HepG2 (cell line): ENCODE data around the gene STOML1. TPM values are rescaled to one million over a fixed set of nuclear protein-coding genes. Genes with fewer than 3 reads are reported as not detected.
A peak's percentile ranks its signal among the peaks of the same experiment; 100 is the strongest.

Source experiments
- ATAC-seq: fragments of 200-7000 bp; cut with Tn5 transposase; 3 replicates; pipeline ENCODE4 v1.9.1; 2020; ENCODE audit warnings: mild to moderate bottlenecking, moderate library complexity
- BruUV-seq: library from RNA; stranded (reverse); fragments of 400-500 nt; replicated peaks from 2 replicates; lab custom pipeline; 2021; lab: Mats Ljungman, UMichigan
- CTCF ChIA-PET: fragments of 300-600 bp; formaldehyde crosslinking; extraction: SDS; loops from one replicate; lab custom pipeline; 2021; ENCODE audit warnings: low total read pairs, inconsistent platforms, low intra/inter-chr PET ratio; lab: Yijun Ruan, JAX
- POLR2A ChIA-PET: fragments of 350-600 bp; sonication (Branson Sonifier 250); formaldehyde crosslinking; loops from one replicate; lab custom pipeline; 2020; ENCODE audit warnings: antibody characterized with exemption, inconsistent platforms; lab: Yijun Ruan, JAX
- DNase-seq: peaks from one replicate; pipeline ENCODE4 v3.0.0-alpha.2; 2015; ENCODE audit warnings: low spot score
- FAIRE-seq: peaks from 3 replicates; lab custom pipeline; 2011; peaks lifted over from hg19 to GRCh38; lab: Jason Lieb, UNC
- H2AFZ ChIP-seq: one replicate; pipeline ENCODE4 v1.6.1; 2011; ENCODE audit warnings: low read length, inconsistent platforms
- H3K27ac ChIP-seq: fragments of 300-600 bp; 3 replicates; pipeline ENCODE4 v1.8.0; 2011; ENCODE audit warnings: mixed run types, mild to moderate bottlenecking, mixed read lengths, low read length, inconsistent platforms; ENCODE audit not compliant: insufficient read depth; ENCODE audit errors: extremely low read length
- H3K27me3 ChIP-seq, 2 experiments: fragments of 200-600 bp in 1 of 2; 2 replicates in 1 of 2; 3 replicates in 1 of 2; pipeline versions ENCODE4 v1.6.0 to v1.8.0; 2011; ENCODE audit warnings: low read length in 2 of 2, mild to moderate bottlenecking in 2 of 2, moderate library complexity in 2 of 2, inconsistent platforms in 1 of 2; ENCODE audit not compliant: insufficient read depth in 2 of 2, control insufficient read depth in 1 of 2
- H3K36me3 ChIP-seq, 2 experiments: fragments of 200-600 bp in 1 of 2; replicated peaks in 1 of 2; 2 replicates in 1 of 2; 3 replicates in 1 of 2; pipeline versions ENCODE4 v1.5.1 to v1.8.0; 2011; ENCODE audit warnings: low read length in 2 of 2, inconsistent platforms in 1 of 2; ENCODE audit not compliant: insufficient read depth in 2 of 2, control insufficient read depth in 1 of 2
- H3K4me1 ChIP-seq: 2 replicates; pipeline ENCODE4 v1.5.1; 2012; ENCODE audit warnings: low read length, inconsistent platforms; ENCODE audit not compliant: insufficient read depth
- H3K4me2 ChIP-seq: 2 replicates; pipeline ENCODE4 v1.6.0; 2011; ENCODE audit warnings: low read depth, low read length, inconsistent platforms
- H3K4me3 ChIP-seq, 3 experiments: fragments of 200-600 bp in 1 of 3; sonication (generic), shearing (Covaris generic) in 1 of 3; replicated peaks in 1 of 3; 2 replicates each; pipeline ENCODE4 v1.5.1; 2011 to 2016; ENCODE audit warnings: low read length in 3 of 3, inconsistent platforms in 2 of 3, low read depth in 2 of 3, mild to moderate bottlenecking in 2 of 3, control low read depth in 1 of 3, mixed read lengths in 1 of 3; ENCODE audit not compliant: insufficient read depth in 1 of 3
- H3K79me2 ChIP-seq: one replicate; pipeline ENCODE4 v1.6.1; 2011; ENCODE audit warnings: low read length, inconsistent platforms; ENCODE audit not compliant: insufficient read depth
- H3K9ac ChIP-seq: 2 replicates; pipeline ENCODE4 v1.6.0; 2011; ENCODE audit warnings: mild to moderate bottlenecking, low read depth, low read length, inconsistent platforms; ENCODE audit not compliant: insufficient read depth
- H3K9me3 ChIP-seq: 2 replicates; pipeline ENCODE4 v1.5.1; 2012; ENCODE audit warnings: mild to moderate bottlenecking, low read length
- H4K20me1 ChIP-seq: 2 replicates; pipeline ENCODE4 v1.6.0; 2011; ENCODE audit warnings: inconsistent platforms, mild to moderate bottlenecking, low read length, moderate library complexity; ENCODE audit not compliant: insufficient read depth
- AGO2 ChIP-seq: fragments of 200-400 bp; formaldehyde crosslinking; optimal IDR thresholded peaks from 2 replicates; pipeline ENCODE3; 2017; ENCODE audit warnings: mild to moderate bottlenecking, low read depth, low read length, moderate library complexity
- IKZF1 ChIP-seq: fragments of 450-650 bp; IDR thresholded peaks from 2 replicates; pipeline ENCODE4 v1.7.1; 2016
- NCOA5 ChIP-seq: sonication (generic); formaldehyde crosslinking; IDR thresholded peaks from 2 replicates; pipeline ENCODE4 v1.4.0; 2020; ENCODE audit warnings: missing genetic modification reagents
- ZNF142 ChIP-seq: sonication (generic); formaldehyde crosslinking; IDR thresholded peaks from 2 replicates; pipeline ENCODE4 v1.4.0; 2020; ENCODE audit warnings: missing genetic modification reagents
- WGBS: methylation state at CpG from one replicate; pipeline ENCODE4 v1.1.6; 2017; ENCODE audit warnings: low lambda C conversion rate; 5-methylcytosine and 5-hydroxymethylcytosine counted together
- in situ Hi-C: cut with HindIII; loops from 2 replicates; pipeline ENCODE4 v1.10.0; 2017; ENCODE audit warnings: low pct_unique_long_range_greater_than_20kb; ENCODE audit not compliant: extremely low pct_ligation_motif_present
- intact Hi-C: fragments of 100-400 bp; cut with micrococcal nuclease; formaldehyde crosslinking; loops from one replicate; pipeline ENCODE4 v1.10.0; 2022; ENCODE audit not compliant: unreplicated experiment
- polyA plus RNA-seq, 8 experiments: library from polyadenylated mRNA; depleted of rRNA in 3 of 8; stranded (reverse) in 7 of 8; unstranded in 1 of 8; fragments of >200 nt; fragmentation: Illumina TruSeq in 4 of 8; extraction: Trizol in 4 of 8; gene quantifications; 2 replicates each; pipeline versions ENCODE4 v1.2.1 to v1.2.3, GENCODE V29; 2011 to 2016; ENCODE audit warnings: low read depth in 4 of 8, missing spikeins in 1 of 8, mixed read lengths in 1 of 8; ENCODE audit not compliant: insufficient read depth in 1 of 8
- total RNA-seq, 5 experiments: library from RNA; depleted of rRNA; stranded (reverse); fragments of >200 nt; fragmentation: Illumina TruSeq; extraction: Trizol; gene quantifications; 2 replicates each; pipeline ENCODE4 v1.2.3, GENCODE V29; 2016; ENCODE audit warnings: low read depth in 1 of 5

Gene STOML1
- total and polyA plus RNA-seq, 2 of the 13 experiments (the other 11 are each of a cell fraction or from before 2014, with no cell fraction given) = 3.5 to 3.7 TPM

GRCh38 chr15:73997986-73998385 is 5.9 kb upstream of the STOML1 start:
- Histone ChIP-seq H3K36me3 (peaks cover 1 to 12% of the 10 kb centered on the region in 2 experiments; a peak in 4 of 5 replicates), H3K9ac (no peak overlapping the region), H3K79me2 (peaks cover 12% of the 10 kb centered on the region), H3K9me3 (no peaks in the 10 kb centered on the region), H2AFZ (no peak overlapping the region), H3K27ac (no peak overlapping the region), H3K4me2 (no peak overlapping the region), H3K4me1 (peaks cover 28% of the 10 kb centered on the region), H3K27me3 (no peaks in the 10 kb centered on the region; a peak in 1 of 5 replicates), H4K20me1 (no peaks in the 10 kb centered on the region), H3K4me3 (no peak overlapping the region)
- ChIA-PET CTCF (no interaction called here), POLR2A (no interaction called here)
- ATAC-seq = no peak
- in situ Hi-C loops = no loop called here
- no peak for DNase-seq
- intact Hi-C loops = no loop called here
- WGBS = 93% methylated on average over 3 of the region's 27 CpGs
- BruUV-seq = no TSS peak
- TF ChIP-seq AGO2 = peak; percentile 21
- TF ChIP-seq ZNF142 = no peak
- TF ChIP-seq IKZF1 = no peak
- TF ChIP-seq NCOA5 = no peak
- no peak for FAIRE-seq
